SJSA1 (cell line): ENCODE results near the gene EWSR1. TPM values are rescaled to one million over a fixed set of nuclear protein-coding genes. Genes with fewer than 3 reads are reported as not detected.
"Not testable (repeated sequence)": the region's sequence is repeated elsewhere in the genome, so short reads cannot be mapped to it uniquely, and the experiment has no call there.

Experiments used
- DNase-seq, 2 experiments: peaks; one replicate each; pipeline ENCODE4 v3.0.0-alpha.2; 2015 to 2020; ENCODE audit warnings: low spot score in 2 of 2, low read depth in 1 of 2
- H3K27ac ChIP-seq: fragments of 250-450 bp; sonication (Bioruptor Pico); 2 replicates; pipeline ENCODE4 v1.5.1; 2020; ENCODE audit warnings: mild to moderate bottlenecking, moderate library complexity
- H3K27me3 ChIP-seq: fragments of 250-450 bp; sonication (Bioruptor Pico); replicated peaks from 2 replicates; pipeline ENCODE4 v1.5.1; 2020; ENCODE audit warnings: mild to moderate bottlenecking, moderate library complexity
- H3K36me3 ChIP-seq: fragments of 250-450 bp; sonication (Bioruptor Pico); 2 replicates; pipeline ENCODE4 v1.5.1; 2020; ENCODE audit warnings: mild to moderate bottlenecking
- H3K4me1 ChIP-seq: fragments of 250-450 bp; sonication (Bioruptor Pico); replicated peaks from 2 replicates; pipeline ENCODE4 v1.6.1; 2021; ENCODE audit warnings: mild to moderate bottlenecking
- H3K4me3 ChIP-seq: fragments of 250-450 bp; sonication (Bioruptor Pico); 2 replicates; pipeline ENCODE4 v1.5.1; 2020; ENCODE audit warnings: mild to moderate bottlenecking
- H3K9me3 ChIP-seq: fragments of 250-450 bp; sonication (Bioruptor Pico); replicated peaks from 2 replicates; pipeline ENCODE4 v1.5.1; 2020; ENCODE audit warnings: mild to moderate bottlenecking
- total RNA-seq: library from RNA; depleted of rRNA; stranded (reverse); fragments of >200 nt; shearing (Covaris generic); gene quantifications from 2 replicates; pipeline ENCODE4 v1.2.3, GENCODE V29; 2014; rRNA removed

EWSR1 gene
- total RNA-seq, 1 experiment from 2014 or later: 297 TPM

GRCh38 chr22:29342177-29342576 is 74.1 kb downstream of the EWSR1 start:
- DNase-seq: peak in 1 of 2 experiments; percentile 38
- H3K36me3 ChIP-seq: peaks cover 87% of the 10 kb centered on the region
- no peaks in the 10 kb centered on the region for H3K27me3 ChIP-seq
- H3K4me3 ChIP-seq: no peak overlapping the region
- no peak overlapping the region for H3K27ac ChIP-seq
- H3K4me1 ChIP-seq: peaks cover 19% of the 10 kb centered on the region
- H3K9me3 ChIP-seq: no peaks in the 10 kb centered on the region

GRCh38 chr22:29342577-29343312 is 74.7 kb downstream of the EWSR1 start:
- Histone ChIP-seq H3K4me1 (peaks cover 19% of the 10 kb centered on the region), H3K36me3 (peaks cover 87% of the 10 kb centered on the region), H3K27ac (no peak overlapping the region), H3K27me3 (no peaks in the 10 kb centered on the region), H3K9me3 (no peaks in the 10 kb centered on the region), H3K4me3 (no peak overlapping the region)
- peak in 1 of 2 experiments; percentile 39 for DNase-seq

- H3K4me3 ChIP-seq: no peak overlapping the region
- H3K27me3 ChIP-seq: no peaks in the 10 kb centered on the region
- peaks cover 19% of the 10 kb centered on the region for H3K4me1 ChIP-seq
- H3K9me3 ChIP-seq: no peaks in the 10 kb centered on the region
- peak in 1 of 2 experiments; percentile 37 for DNase-seq
- H3K36me3 ChIP-seq: peaks cover 87% of the 10 kb centered on the region
- no peak overlapping the region for H3K27ac ChIP-seq
Measured at GRCh38 chr22:29343313-29343805, 75.3 kb downstream of the EWSR1 start.

GRCh38 chr22:29344137-29344536 is 76.1 kb downstream of the EWSR1 start:
- DNase-seq: peak; percentile 64 to 77
- Histone ChIP-seq H3K27me3 (no peaks in the 10 kb centered on the region), H3K9me3 (no peaks in the 10 kb centered on the region), H3K27ac (no peak overlapping the region), H3K4me3 (no peak overlapping the region), H3K4me1 (peaks cover 19% of the 10 kb centered on the region), H3K36me3 (peaks cover 87% of the 10 kb centered on the region)

GRCh38 chr22:29344889-29345288 is 76.8 kb downstream of the EWSR1 start:
- not testable (repeated sequence) for H3K27ac ChIP-seq, H3K4me3 ChIP-seq, H3K9me3 ChIP-seq, H3K27me3 ChIP-seq, DNase-seq
- Histone ChIP-seq H3K36me3 (peaks cover 84% of the 10 kb centered on the region), H3K4me1 (peaks cover 19% of the 10 kb centered on the region)

GRCh38 chr22:29345932-29346331 is 77.9 kb downstream of the EWSR1 start:
- Histone ChIP-seq H3K27me3 (no peaks in the 10 kb centered on the region), H3K4me3 (no peak overlapping the region), H3K4me1 (peaks cover 19% of the 10 kb centered on the region), H3K36me3 (peaks cover 84% of the 10 kb centered on the region), H3K27ac (no peak overlapping the region), H3K9me3 (no peaks in the 10 kb centered on the region)
- no peak for DNase-seq

- H3K9me3 ChIP-seq: no peaks in the 10 kb centered on the region
- H3K27ac ChIP-seq: no peak overlapping the region
- no peak for DNase-seq
- no peaks in the 10 kb centered on the region for H3K27me3 ChIP-seq
- H3K4me1 ChIP-seq: peaks cover 19% of the 10 kb centered on the region
- no peak overlapping the region for H3K4me3 ChIP-seq
- peaks cover 84% of the 10 kb centered on the region for H3K36me3 ChIP-seq
Measured at GRCh38 chr22:29346659-29347058, 78.6 kb downstream of the EWSR1 start.

- H3K27me3 ChIP-seq: no peaks in the 10 kb centered on the region
- no peaks in the 10 kb centered on the region for H3K9me3 ChIP-seq
- H3K4me1 ChIP-seq: peaks cover 16% of the 10 kb centered on the region
- no peak for DNase-seq
- no peak overlapping the region for H3K27ac ChIP-seq
- no peak overlapping the region for H3K4me3 ChIP-seq
- peaks cover 82% of the 10 kb centered on the region for H3K36me3 ChIP-seq
Measured at GRCh38 chr22:29348041-29348440, 80.0 kb downstream of the EWSR1 start.

- H3K27ac ChIP-seq: no peak overlapping the region
- H3K4me3 ChIP-seq: no peak overlapping the region
- no peaks in the 10 kb centered on the region for H3K9me3 ChIP-seq
- peaks cover 82% of the 10 kb centered on the region for H3K36me3 ChIP-seq
- DNase-seq: peak in 1 of 2 experiments; percentile 42
- H3K4me1 ChIP-seq: peaks cover 9% of the 10 kb centered on the region
- no peaks in the 10 kb centered on the region for H3K27me3 ChIP-seq
Measured at GRCh38 chr22:29348956-29349355, 80.9 kb downstream of the EWSR1 start.

Other genes starting within 250 kb of the EWSR1 start
- not detected in 2 replicates for gene C22orf31, start 206.4 kb upstream of the EWSR1 start, total RNA-seq
- 5.9 and 10.1 TPM in 2 replicates for gene KREMEN1, start 195.2 kb upstream of the EWSR1 start, total RNA-seq
- gene EMID1, start 62.4 kb upstream of the EWSR1 start, total RNA-seq: 45.6 and 78.9 TPM in 2 replicates
- 26.5 and 34.6 TPM in 2 replicates for gene RHBDD3, start 287 bp upstream of the EWSR1 start, total RNA-seq
- 10.4 and 12.5 TPM in 2 replicates for gene GAS2L1, start 38.4 kb downstream of the EWSR1 start, total RNA-seq
- not detected in 2 replicates for gene RASL10A, start 47.4 kb downstream of the EWSR1 start, total RNA-seq
- 48.3 and 70.2 TPM in 2 replicates for gene AP1B1, start 120.3 kb downstream of the EWSR1 start, total RNA-seq
- not detected in 2 replicates for gene RFPL1, start 170.3 kb downstream of the EWSR1 start, total RNA-seq
- gene NEFH, start 211.9 kb downstream of the EWSR1 start, total RNA-seq: not detected in 2 replicates